ENCODE results near the gene EGFL8.
"Not testable (repeated sequence)": the region's sequence is repeated elsewhere in the genome, so short reads cannot be mapped to it uniquely, and the experiment has no call there.

The EGFL8 gene

GRCh38 chr6:32132110-32132509 lies 32.3 kb upstream of the EGFL8 start:
- Mint-ChIP-seq H3K36me3 (no peaks in the 10 kb centered on the region), H3K27me3 (no peaks in the 10 kb centered on the region), H3K27ac (no peak overlapping the region), H3K4me1 (ENCODE audit: low read depth) (peaks cover 33% of the 10 kb centered on the region), H3K9me3 (ENCODE audit: low read depth) (no peaks in the 10 kb centered on the region), H3K4me3 (peak overlapping the region; percentile 42)

- no peaks in the 10 kb centered on the region for H3K27me3 Mint-ChIP-seq
- H3K36me3 Mint-ChIP-seq, result no peaks in the 10 kb centered on the region
- no peak overlapping the region for H3K27ac Mint-ChIP-seq
- H3K4me1 Mint-ChIP-seq (ENCODE audit: low read depth), result peaks cover 16% of the 10 kb centered on the region
- no peak overlapping the region for H3K4me3 Mint-ChIP-seq
- H3K9me3 Mint-ChIP-seq (ENCODE audit: low read depth), result no peaks in the 10 kb centered on the region
These were observed 30.6 kb upstream of the EGFL8 start for GRCh38 chr6:32133786-32134185.

DNA sequence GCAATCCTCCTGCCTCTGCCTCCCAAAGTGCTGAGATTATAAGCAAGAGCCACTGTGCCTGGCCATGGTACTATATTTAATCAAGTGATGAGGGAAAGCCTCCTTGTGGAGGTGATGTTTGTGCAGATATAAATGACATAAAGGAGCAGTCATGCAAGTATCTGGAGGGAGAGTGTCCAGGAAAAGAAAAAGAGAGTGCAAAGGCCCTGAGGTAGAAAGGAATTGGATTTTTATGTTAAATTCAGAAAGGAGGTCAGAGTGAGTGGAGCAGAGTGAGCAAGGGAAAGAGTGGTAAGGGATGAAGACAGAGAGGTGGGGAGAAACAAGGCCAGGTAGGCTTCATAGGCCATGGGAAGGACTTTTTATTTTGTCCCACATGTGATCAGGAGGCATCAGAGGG lies 26.9 kb upstream of the EGFL8 start:
- H3K36me3 Mint-ChIP-seq, result no peaks in the 10 kb centered on the region

GRCh38 chr6:32139590-32139989 lies 24.8 kb upstream of the EGFL8 start:
- no peaks in the 10 kb centered on the region for H3K4me1 Mint-ChIP-seq (ENCODE audit: low read depth)
- H3K27me3 Mint-ChIP-seq, result no peaks in the 10 kb centered on the region
- H3K4me3 Mint-ChIP-seq, result no peak overlapping the region
- no peaks in the 10 kb centered on the region for H3K36me3 Mint-ChIP-seq
- H3K27ac Mint-ChIP-seq, result no peak overlapping the region
- H3K9me3 Mint-ChIP-seq (ENCODE audit: low read depth), result no peaks in the 10 kb centered on the region

More for the DNA sequence above, 26.9 kb upstream of the EGFL8 start:
- Mint-ChIP-seq H3K4me1 (ENCODE audit: low read depth) (no peaks in the 10 kb centered on the region), H3K4me3 (no peak overlapping the region), H3K27me3 (no peaks in the 10 kb centered on the region), H3K27ac (no peak overlapping the region), H3K9me3 (ENCODE audit: low read depth) (no peaks in the 10 kb centered on the region)

GRCh38 chr6:32140420-32141046 lies 23.9 kb upstream of the EGFL8 start:
- no peak overlapping the region for H3K27ac Mint-ChIP-seq
- no peaks in the 10 kb centered on the region for H3K36me3 Mint-ChIP-seq
- no peak overlapping the region for H3K4me3 Mint-ChIP-seq
- H3K27me3 Mint-ChIP-seq, result no peaks in the 10 kb centered on the region
- no peaks in the 10 kb centered on the region for H3K4me1 Mint-ChIP-seq (ENCODE audit: low read depth)
- H3K9me3 Mint-ChIP-seq (ENCODE audit: low read depth), result no peaks in the 10 kb centered on the region

DNA sequence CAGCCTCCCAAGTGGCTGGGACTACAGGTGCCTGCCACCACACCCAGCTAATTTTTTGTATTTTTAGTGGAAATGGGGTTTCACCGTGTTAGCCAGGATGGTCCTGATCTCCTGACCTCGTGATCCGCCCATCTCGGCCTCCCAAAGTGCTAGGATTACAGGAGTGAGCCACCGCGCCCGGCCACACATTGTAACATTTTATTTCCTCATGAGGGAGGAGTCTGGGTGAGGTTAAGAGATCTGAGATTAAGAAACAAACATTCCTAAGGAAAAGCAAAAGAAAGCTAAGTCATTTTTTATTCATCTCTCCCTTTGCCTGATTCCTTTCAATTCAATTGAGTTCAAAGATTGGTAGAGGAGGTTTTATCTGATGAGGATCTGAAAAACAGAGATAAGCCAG lies 20.2 kb upstream of the EGFL8 start:
- H3K9me3 Mint-ChIP-seq (ENCODE audit: low read depth); H3K27ac Mint-ChIP-seq; H3K27me3 Mint-ChIP-seq: not testable (repeated sequence)

DNA sequence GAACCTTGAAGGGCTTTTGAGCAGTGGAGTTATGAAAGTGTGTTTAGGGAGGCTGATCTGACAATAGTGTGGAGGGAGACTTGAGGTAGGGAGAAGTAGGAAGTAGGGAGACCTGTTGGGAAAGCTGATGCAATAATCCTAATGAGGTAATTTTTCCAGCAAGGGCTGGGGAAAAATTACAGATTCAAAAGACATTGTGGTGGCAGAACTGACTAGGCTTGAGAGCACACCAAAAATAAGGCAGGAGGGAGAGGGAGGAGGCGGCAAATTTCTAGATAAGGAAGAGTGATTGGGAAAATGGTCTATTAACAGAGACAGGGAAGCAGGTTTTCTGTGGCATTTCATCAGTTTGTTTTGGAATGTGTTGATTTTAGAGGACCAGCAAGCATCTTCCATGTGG lies 18.1 kb upstream of the EGFL8 start:
- Mint-ChIP-seq H3K36me3 (no peaks in the 10 kb centered on the region), H3K4me1 (ENCODE audit: low read depth) (peaks cover 18% of the 10 kb centered on the region), H3K27me3 (no peaks in the 10 kb centered on the region), H3K27ac (no peak overlapping the region), H3K9me3 (ENCODE audit: low read depth) (no peaks in the 10 kb centered on the region), H3K4me3 (no peak overlapping the region)

More for the DNA sequence above, 20.2 kb upstream of the EGFL8 start:
- not testable (repeated sequence) for H3K4me1 Mint-ChIP-seq (ENCODE audit: low read depth); H3K4me3 Mint-ChIP-seq; H3K36me3 Mint-ChIP-seq

DNA sequence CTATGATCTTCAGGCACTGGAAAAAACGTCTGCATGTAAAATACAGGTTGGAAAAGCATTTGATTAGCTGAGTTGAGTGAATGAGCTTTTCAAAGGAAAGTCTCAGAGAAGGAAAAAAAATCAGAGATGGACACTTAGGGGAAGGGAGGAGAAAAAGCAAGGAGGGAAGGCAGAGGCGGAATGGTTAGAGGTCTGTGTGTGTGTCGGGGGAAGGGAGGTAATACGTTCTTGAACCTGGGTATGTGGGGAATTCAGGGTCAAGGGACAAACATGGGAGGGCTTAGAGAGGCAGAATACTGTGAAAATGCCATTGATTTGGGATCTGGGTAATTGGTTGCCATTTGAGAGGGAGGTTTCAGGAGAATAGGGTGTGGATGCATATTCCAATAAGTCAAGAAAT lies 17.7 kb upstream of the EGFL8 start:
- no peak overlapping the region for H3K4me3 Mint-ChIP-seq
- peaks cover 20% of the 10 kb centered on the region for H3K4me1 Mint-ChIP-seq (ENCODE audit: low read depth)
- H3K27ac Mint-ChIP-seq, result no peak overlapping the region
- H3K9me3 Mint-ChIP-seq (ENCODE audit: low read depth), result no peaks in the 10 kb centered on the region
- H3K27me3 Mint-ChIP-seq, result no peaks in the 10 kb centered on the region
- H3K36me3 Mint-ChIP-seq, result no peaks in the 10 kb centered on the region

DNA sequence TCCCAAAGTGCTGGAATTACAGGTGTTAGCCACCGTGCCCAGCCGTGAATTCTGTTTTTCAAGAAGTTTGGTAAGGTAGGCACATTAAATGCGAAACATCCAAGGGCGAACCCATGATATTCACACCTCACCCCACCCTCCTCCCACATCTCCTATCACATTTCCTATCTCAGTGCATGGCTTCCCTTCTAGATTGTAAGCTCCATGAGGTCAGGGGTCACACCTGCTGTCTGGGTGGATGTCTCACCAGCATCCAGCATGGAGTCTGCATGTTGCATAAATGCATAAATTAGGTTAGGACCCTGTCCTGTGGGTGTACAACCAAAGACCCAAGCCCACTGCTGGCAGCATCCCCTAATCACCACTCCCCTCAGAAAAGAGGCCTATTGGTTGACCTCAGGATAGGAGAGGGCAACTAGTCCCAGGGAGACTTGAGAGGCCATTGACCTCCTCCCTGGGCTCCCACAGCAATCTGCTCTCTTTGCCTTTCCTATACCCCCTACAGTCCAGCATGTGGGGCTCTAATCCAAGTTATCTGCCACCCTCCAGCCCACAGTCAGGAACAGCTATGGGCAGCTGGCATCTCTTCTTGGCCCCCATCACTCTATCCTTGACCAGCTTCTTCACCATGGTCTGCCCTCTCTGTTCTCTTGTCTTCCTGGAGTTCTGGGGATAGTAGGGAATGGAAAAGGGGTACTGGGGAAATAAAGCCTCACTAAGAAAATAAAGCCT lies 16.8 kb upstream of the EGFL8 start:
- peaks cover 26% of the 10 kb centered on the region for H3K4me1 Mint-ChIP-seq (ENCODE audit: low read depth)
- no peaks in the 10 kb centered on the region for H3K9me3 Mint-ChIP-seq (ENCODE audit: low read depth)
- H3K27me3 Mint-ChIP-seq, result no peaks in the 10 kb centered on the region
- H3K27ac Mint-ChIP-seq, result no peak overlapping the region
- no peaks in the 10 kb centered on the region for H3K36me3 Mint-ChIP-seq
- no peak overlapping the region for H3K4me3 Mint-ChIP-seq

DNA sequence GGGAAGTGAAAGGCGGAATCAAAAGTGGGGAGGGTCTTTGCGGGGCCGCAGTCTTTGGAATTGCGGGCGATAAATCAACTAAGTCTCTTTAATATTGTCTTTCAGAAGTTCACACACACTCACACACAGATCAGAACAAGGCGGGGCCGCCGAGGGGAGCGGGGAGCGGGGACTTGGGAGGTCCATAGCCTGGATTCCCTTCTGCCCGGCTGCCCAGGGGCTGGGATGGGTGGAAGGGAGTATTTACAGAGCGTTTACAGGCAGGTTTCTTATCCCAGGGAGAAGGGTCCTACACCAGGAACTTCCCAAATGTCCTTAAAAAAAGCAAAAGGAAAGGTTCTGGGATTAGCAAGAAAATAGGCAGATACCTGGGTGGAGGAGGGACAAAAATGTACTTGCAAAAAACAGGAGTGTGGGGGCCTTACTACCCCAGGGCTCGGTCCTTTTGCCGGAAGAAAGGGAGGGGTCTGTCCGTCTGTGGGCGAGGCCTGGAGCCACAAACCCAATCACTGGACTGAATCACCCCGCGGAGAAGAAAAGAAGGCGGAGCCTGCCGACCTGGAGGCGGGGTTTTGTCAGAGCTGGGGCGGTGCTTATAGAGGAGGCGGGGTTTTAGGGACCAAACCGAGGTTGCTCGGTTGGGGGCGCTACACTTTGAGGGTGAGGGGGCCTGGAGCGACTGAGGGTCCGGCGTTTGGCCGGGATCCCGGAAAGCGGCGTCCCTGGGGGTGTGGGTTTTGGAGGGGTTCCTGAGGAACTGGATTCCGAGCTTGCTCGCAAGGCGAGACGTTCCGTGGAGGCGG lies 15.9 kb upstream of the EGFL8 start:
- Mint-ChIP-seq H3K27me3 (no peaks in the 10 kb centered on the region), H3K4me1 (ENCODE audit: low read depth) (peaks cover 35% of the 10 kb centered on the region), H3K36me3 (no peaks in the 10 kb centered on the region), H3K27ac (peak overlapping the region; percentile 72), H3K9me3 (ENCODE audit: low read depth) (no peaks in the 10 kb centered on the region), H3K4me3 (peak overlapping the region; percentile 83)

DNA sequence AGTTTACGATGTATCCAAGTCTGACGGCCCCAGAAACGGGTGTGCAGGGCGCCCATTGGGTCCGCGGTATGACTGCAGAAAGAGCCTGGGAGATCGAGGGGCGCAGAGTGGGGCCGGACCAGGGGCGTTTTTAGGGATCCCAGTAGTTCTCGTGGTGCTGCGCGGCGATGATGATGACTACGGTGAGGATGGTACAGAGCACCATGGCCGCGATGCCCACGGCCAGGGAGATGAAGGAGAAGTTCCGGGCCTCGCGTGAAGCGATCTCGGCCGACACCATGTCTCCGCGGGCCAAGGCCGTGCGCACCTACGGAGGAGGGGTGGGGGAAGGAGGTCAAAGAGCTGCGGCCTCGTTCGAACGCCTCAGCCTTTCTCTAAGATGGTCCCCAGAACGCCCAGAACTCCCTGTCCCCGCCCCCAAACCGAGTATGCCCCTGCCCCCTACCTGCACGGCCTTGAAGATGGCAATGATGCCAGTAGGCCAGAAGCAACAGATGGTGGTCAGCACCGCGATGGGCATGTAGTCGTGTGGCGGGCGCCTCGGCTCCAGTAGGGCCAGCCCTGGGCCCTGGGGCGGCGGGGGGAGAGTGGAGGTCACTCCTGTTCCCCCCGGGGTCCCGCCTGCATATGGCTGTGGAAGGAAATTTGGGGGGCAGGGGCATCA lies 15.2 kb upstream of the EGFL8 start:
- H3K4me3 Mint-ChIP-seq, result peak overlapping the region; percentile 83
- no peaks in the 10 kb centered on the region for H3K36me3 Mint-ChIP-seq
- H3K4me1 Mint-ChIP-seq (ENCODE audit: low read depth), result peaks cover 39% of the 10 kb centered on the region
- no peaks in the 10 kb centered on the region for H3K27me3 Mint-ChIP-seq
- peak overlapping the region; percentile 72 for H3K27ac Mint-ChIP-seq
- no peaks in the 10 kb centered on the region for H3K9me3 Mint-ChIP-seq (ENCODE audit: low read depth)

DNA sequence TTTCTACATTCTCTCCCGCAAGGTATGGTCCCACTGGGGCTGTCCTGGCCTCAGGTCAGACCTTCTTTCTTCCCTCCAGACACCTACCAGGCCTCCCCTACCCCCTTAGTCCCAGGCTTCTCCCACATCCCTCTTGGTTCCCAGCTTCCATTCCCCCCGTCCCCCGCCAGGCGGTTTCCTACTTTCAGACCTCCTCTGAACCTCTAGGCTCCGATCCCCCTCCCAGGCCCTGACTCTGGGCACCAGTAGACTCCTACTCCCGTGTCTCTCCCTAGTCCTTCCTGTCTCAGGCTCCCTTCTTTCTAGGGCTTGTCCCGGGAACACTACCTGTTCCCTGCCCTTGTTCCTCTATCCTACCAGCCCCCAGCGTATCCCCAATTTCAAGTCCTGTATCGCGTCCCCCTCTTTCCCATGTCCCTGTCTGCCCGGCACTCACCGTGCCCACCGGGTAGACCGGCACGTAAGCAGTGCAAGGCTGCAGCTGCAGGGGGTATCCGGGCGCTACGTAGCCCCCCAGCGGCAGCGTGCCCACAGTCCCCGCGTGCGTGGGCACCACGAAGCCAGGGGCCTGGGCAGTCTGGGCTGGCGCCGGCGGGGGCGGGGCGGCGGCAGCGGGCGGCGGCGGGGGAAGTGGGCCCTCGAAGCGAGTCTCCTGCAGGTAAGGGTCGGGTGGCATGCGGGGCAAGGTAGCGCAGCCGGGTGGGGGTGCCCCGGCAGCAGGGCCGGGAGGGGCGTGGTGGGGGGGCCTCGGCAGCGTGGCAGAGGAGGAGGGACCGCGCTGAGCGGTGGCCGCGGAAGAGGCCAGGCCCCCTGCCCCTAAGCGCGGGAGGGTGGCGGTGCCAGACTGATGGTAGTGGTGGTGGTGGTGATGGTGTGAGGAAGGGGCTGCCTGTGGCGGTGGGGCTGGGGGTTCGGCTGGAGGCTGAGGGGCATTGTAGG lies 14.2 kb upstream of the EGFL8 start:
- H3K27ac Mint-ChIP-seq, result peak overlapping the region; percentile 34
- no peaks in the 10 kb centered on the region for H3K36me3 Mint-ChIP-seq
- H3K4me3 Mint-ChIP-seq, result peak overlapping the region; percentile 84
- no peaks in the 10 kb centered on the region for H3K27me3 Mint-ChIP-seq
- H3K4me1 Mint-ChIP-seq (ENCODE audit: low read depth), result peaks cover 46% of the 10 kb centered on the region
- no peaks in the 10 kb centered on the region for H3K9me3 Mint-ChIP-seq (ENCODE audit: low read depth)

DNA sequence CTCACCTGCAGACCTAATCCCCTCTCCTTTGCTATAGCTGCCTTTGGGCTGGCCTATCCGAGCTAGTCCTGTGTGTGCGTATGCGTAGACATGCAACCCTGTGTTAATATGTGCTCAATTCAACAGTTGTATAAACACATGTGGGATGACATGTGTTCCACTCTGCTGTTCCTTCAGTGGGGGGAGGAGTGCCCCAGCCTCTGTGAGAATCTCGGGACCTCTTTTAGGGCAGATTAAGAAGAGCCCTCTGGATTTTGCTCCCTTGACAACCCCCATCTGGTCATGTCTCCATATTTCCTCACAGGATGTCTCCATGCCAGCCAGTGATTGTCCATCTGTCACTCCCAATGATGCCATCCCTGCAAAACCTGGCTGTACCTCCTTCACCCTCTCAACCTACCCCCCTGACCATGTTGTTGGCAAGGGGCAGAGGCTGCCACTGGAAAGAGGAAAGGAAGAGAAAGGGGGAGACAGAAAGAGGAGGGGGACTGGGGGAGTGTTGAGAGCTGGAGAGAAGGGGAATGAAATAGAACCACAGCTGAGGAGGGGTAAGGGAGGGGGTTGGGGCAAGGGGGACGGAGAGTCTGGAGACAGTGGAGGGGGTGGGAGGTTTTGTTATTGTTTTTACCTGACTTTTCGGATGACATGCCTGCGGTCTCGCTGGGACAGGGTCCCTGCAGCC lies 13.1 kb upstream of the EGFL8 start:
- Mint-ChIP-seq H3K36me3 (no peaks in the 10 kb centered on the region), H3K27me3 (no peaks in the 10 kb centered on the region), H3K9me3 (ENCODE audit: low read depth) (no peaks in the 10 kb centered on the region), H3K4me3 (peak overlapping the region; percentile 84), H3K4me1 (ENCODE audit: low read depth) (peaks cover 55% of the 10 kb centered on the region), H3K27ac (peak overlapping the region; percentile 64)

Data from activated naive CD8-positive, alpha-beta T cell (primary cell).